Stimulated activated CD8-positive, alpha-beta memory T cell treated with anti-CD3 and anti-CD28 coated beads, Interleukin-7, amount 100 ng/mL, for 24 hours (primary cell): ENCODE measurements around the gene C9.
"Not testable (repeated sequence)": the region's sequence is repeated elsewhere in the genome, so short reads cannot be mapped to it uniquely, and the experiment has no call there.

Source experiments
- DNase-seq: peaks from one replicate; pipeline ENCODE4 v3.0.0-alpha.2; 2020; ENCODE audit warnings: low read depth

C9 gene

GRCh38 chr5:39371367-39371635, 7.0 kb upstream of the C9 start:
- DNase-seq: no peak

GRCh38 chr5:39370555-39371366, 6.5 kb upstream of the C9 start:
- no peak for DNase-seq

GRCh38 chr5:39369123-39369815, 5.0 kb upstream of the C9 start:
- no peak for DNase-seq

GRCh38 chr5:39368116-39368515, 3.8 kb upstream of the C9 start:
- no peak for DNase-seq

GRCh38 chr5:39367711-39368110, 3.4 kb upstream of the C9 start:
- DNase-seq: no peak

GRCh38 chr5:39363217-39363616, 1.1 kb downstream of the C9 start:
- DNase-seq: no peak

GRCh38 chr5:39362646-39363045, 1.6 kb downstream of the C9 start:
- no peak for DNase-seq

GRCh38 chr5:39361306-39361705, 3.0 kb downstream of the C9 start:
- DNase-seq: no peak

- DNase-seq: no peak
These were observed 3.7 kb downstream of the C9 start for GRCh38 chr5:39360471-39361111.

GRCh38 chr5:39356263-39356662, 8.0 kb downstream of the C9 start:
- DNase-seq: no peak

GRCh38 chr5:39355324-39355723, 9.0 kb downstream of the C9 start:
- DNase-seq: no peak

GRCh38 chr5:39353717-39354399, 10.4 kb downstream of the C9 start:
- DNase-seq: no peak

- no peak for DNase-seq
These were observed 11.3 kb downstream of the C9 start for GRCh38 chr5:39352951-39353350.

- no peak for DNase-seq
These were observed 12.1 kb downstream of the C9 start for GRCh38 chr5:39352170-39352569.

- DNase-seq: no peak
These were observed 14.8 kb downstream of the C9 start for GRCh38 chr5:39349484-39349883.

GRCh38 chr5:39342460-39342859, 21.8 kb downstream of the C9 start:
- no peak for DNase-seq

- no peak for DNase-seq
These were observed 22.4 kb downstream of the C9 start for GRCh38 chr5:39341896-39342295.

GRCh38 chr5:39340506-39340905, 23.8 kb downstream of the C9 start:
- no peak for DNase-seq

- DNase-seq: no peak
These were observed 26.9 kb downstream of the C9 start for GRCh38 chr5:39337252-39337915.

GRCh38 chr5:39334296-39334695, 30.0 kb downstream of the C9 start:
- DNase-seq: not testable (repeated sequence)

GRCh38 chr5:39333104-39333503, 31.2 kb downstream of the C9 start:
- DNase-seq: no peak

- no peak for DNase-seq
These were observed 32.4 kb downstream of the C9 start for GRCh38 chr5:39331861-39332381.
